HG03460 (cell line): ENCODE data around the gene CCIN.
A peak's percentile ranks its signal among the peaks of the same experiment; 100 is the strongest.
"Not testable (repeated sequence)": the region's sequence is repeated elsewhere in the genome, so short reads cannot be mapped to it uniquely, and the experiment has no call there.

Experiments used
- ATAC-seq: cut with Tn5 transposase; IDR thresholded peaks from one replicate; pipeline ENCODE4 v1.9.1; 2021; ENCODE audit not compliant: unreplicated experiment

The CCIN gene

GRCh38 chr9:36169166-36169565 is at the start of gene CCIN:
CCIN (plus strand) TSS chr9:36169388; CDS start chr9:36169503, 115 bp downstream.
- no peak for ATAC-seq

- ATAC-seq = no peak
Observed at GRCh38 chr9:36119476-36119875, 49.7 kb upstream of the CCIN start.

DNA sequence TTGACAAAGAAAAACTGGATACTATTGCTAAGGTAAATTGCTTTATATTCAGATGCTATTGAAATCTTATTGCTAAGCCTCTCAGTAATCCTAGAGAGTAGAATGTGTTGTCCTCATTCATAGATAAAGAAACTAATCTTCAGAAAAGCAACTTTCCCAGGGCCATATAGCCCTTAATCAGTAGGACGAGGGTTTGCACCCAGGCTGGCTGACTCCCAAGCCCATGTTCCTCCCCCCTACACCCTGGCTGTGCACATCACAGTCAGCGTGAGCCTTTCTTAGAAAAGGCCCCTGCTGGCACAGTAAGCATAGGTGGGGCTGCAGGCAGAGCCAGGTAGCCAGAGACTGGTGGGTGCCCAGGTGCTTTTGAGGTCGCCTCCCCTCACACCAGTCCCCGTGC is 48.5 kb upstream of the CCIN start:
- ATAC-seq = no peak

- ATAC-seq = no peak
Observed at GRCh38 chr9:36121971-36122370, 47.2 kb upstream of the CCIN start.

DNA sequence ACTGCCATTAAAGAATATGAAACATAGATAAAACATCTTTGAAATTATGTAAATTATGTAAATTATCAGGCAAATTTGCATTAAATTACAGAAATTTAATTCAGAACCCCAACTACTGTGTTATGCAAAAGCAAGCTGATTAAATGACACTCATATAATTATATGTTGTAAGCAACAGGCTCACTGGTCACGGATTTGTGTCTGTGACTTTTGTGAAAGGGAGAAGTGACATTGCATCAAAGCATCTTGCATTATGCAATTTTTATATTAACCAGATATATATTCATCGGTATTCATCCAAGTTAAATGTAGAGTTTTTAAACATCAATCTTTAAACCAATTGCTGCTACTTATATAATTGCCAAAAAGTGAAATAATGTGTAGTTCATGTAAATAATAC is 45.7 kb upstream of the CCIN start:
- no peak for ATAC-seq

GRCh38 chr9:36125062-36125855 is 43.9 kb upstream of the CCIN start:
- ATAC-seq = no peak

- ATAC-seq = no peak
Observed at GRCh38 chr9:36126016-36126730, 43.0 kb upstream of the CCIN start.

GRCh38 chr9:36127652-36128244 is 41.4 kb upstream of the CCIN start:
- ATAC-seq = no peak

- no peak for ATAC-seq
Observed at GRCh38 chr9:36128349-36128748, 40.8 kb upstream of the CCIN start.

DNA sequence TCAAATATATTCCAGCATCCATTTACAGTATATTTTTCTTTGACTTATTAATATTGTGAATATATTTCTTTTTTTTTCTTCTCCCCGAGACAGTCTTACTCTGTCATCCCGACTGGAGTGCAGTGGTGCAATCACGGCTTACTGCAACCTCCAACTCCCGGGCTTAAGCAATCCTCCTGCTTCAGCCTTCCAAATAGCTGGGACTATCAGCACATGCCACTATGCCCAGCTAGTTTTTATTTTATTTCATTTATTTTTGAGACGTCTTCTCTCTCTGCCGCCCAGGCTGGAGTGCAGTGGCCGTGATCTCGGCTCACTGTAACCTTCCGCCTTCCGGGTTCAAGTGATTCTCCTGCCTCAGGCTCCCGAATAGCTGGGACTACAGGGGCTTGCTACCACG is 40.0 kb upstream of the CCIN start:
- no peak for ATAC-seq

DNA sequence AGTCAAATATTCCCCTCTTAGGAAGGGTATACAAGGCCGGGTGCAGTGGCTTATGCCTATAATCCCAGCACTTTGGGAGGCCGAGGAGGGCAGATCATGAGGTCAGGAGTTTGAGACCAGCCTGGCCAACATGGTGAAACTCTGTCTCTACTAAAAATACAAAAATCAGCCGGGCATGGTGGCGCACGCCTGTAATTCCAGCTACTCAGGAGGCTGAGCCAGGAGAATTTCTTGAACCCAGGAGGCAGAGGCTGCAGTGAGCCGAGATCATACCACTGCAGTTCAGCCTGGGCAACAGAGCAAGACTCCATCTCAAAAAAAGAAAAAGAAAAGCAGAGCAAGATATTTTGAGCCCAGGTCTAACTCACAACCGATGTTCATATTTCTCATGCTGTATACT is 37.5 kb upstream of the CCIN start:
- not testable (repeated sequence) for ATAC-seq

DNA sequence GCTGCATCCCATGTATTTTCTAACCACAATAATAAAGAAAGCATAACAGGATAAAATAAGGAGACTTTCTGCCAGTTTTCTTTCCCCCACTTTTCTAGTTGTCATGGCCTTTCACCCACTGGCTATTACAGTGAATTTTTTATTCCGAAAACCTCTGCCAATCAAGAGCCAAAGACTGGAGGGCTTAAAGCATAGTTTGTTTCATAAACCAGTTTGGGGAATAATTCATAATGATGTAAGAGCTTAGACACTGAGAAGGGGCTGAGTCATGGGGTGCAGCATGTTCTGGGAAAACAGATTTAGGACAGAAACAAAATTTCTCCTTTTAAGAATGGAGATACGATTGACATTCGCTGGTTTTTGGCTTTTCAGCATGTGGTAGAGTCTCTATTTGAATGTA is 37.1 kb upstream of the CCIN start:
- ATAC-seq = no peak

DNA sequence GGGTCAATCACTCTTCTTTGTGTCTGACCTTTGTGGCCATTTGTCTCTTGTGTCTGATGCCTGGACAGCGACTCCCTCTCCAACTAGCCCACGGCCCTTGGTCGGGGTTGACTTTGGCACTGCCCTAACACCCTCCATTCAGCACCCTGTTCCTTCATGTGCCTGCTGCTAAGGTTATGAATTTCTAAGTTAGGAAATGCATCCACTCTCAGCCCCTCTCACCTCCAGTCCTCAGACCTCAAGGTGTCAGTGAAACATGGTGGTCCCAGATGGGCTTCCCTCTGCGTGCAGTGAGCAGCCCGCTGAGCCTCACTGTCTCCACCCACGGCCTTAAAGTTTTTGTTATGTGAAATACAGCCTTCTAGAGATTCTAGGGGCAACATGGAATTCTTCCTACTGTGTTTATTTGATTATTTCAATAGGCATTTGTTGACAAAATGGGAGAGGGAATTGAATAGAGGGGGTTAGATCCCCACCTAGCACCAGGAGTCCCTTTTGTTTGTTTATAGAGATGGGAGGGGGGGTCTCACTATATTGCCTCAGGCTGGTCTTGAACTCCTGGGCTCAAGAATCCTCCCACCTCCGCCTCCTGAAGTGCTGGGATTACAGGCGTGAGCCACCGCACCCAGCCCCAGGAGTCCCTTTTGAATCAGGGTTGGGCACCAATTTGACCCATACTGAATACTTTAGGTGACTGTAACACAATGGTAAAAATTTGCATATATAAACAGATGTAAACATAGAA is 34.3 kb upstream of the CCIN start:
- ATAC-seq = no peak

- ATAC-seq = no peak
Observed at GRCh38 chr9:36135741-36136271, 33.4 kb upstream of the CCIN start.

DNA sequence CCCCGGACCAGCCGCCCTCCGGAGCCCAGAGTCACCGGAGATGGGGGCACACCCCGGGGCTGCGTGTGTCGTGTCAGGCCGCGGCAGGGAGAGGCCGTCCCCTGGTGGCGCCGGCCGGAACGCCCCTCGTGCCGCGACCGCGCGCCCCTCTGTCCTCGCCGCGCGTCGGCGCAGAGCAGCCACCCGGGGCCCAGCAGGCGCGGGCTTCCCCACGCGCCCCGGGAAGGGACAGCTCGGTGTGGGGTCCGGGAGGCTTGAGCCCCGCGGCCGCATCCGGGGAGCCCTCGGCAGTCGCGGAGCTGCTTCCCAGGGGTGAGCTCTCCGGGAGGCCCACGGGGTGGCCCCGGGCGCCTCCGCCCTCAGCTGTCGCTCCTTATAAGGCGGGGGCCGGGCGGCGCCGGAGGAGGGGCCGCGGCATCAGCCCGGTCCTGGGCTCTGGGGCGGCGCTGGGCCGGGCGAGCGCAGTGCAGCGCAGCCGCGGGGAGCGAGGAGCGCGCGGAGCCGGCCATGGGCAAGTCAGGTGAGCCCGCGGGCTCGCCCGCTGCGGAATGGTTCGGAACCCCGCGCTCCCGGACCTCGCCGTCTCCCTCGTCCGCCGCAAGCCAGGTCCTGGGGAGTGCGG is 32.8 kb upstream of the CCIN start, which contains the start of gene GLIPR2:
Gene GLIPR2, plus strand, starts transcription at position 462 of the 622 bp plus-strand sequence. Its CDS starts 46 bp downstream, at position 508.
- peak; percentile 90 for ATAC-seq

- ATAC-seq = no peak
Observed at GRCh38 chr9:36136894-36137391, 32.2 kb upstream of the CCIN start.

- ATAC-seq = no peak
Observed at GRCh38 chr9:36137392-36138004, 31.7 kb upstream of the CCIN start.

GRCh38 chr9:36138496-36138895 is 30.7 kb upstream of the CCIN start:
- no peak for ATAC-seq

- ATAC-seq = no peak
Observed at GRCh38 chr9:36138901-36139300, 30.3 kb upstream of the CCIN start.
